ENCODE data around the gene KLF7. TPM values are rescaled to one million over a fixed set of nuclear protein-coding genes. Genes with fewer than 3 reads are reported as not detected.

Gene KLF7
- polyA plus RNA-seq, 1 donor from 2014 or later = 31.5 TPM

- H3K27ac ChIP-seq (ENCODE audit: low read length) = no peak overlapping the region
- peaks cover 5% of the 10 kb centered on the region for H3F3A ChIP-seq (ENCODE audit: insufficient read depth, low read length, poor library complexity, severe bottlenecking)
- peaks cover 8% of the 10 kb centered on the region for H3K36me3 ChIP-seq (ENCODE audit: insufficient read depth, low read length)
- no peaks in the 10 kb centered on the region for H3K9me2 ChIP-seq (ENCODE audit: insufficient read depth, low read length)
- no peak overlapping the region for H3K4me3 ChIP-seq (ENCODE audit: low read length)
- no peaks in the 10 kb centered on the region for H3K27me3 ChIP-seq (ENCODE audit: insufficient read depth, low read depth, low read length)
- no peaks in the 10 kb centered on the region for H3K9me3 ChIP-seq (ENCODE audit: low read length)
- H3K9ac ChIP-seq (ENCODE audit: low read length) = no peak overlapping the region
- H2AFZ ChIP-seq (ENCODE audit: low read depth, low read length) = no peak overlapping the region
- peaks cover 100% of the 10 kb centered on the region for H3K79me2 ChIP-seq (replicated peaks; ENCODE audit: insufficient read depth, low read length)
- H3K4me2 ChIP-seq (ENCODE audit: low read length) = no peak overlapping the region
- no peak for TF ChIP-seq EP300 (conservative IDR thresholded peaks at IDR 0.05; ENCODE audit: poor library complexity, severe bottlenecking)
- TF ChIP-seq POLR2AphosphoS5 (IDR thresholded peaks at IDR 0.05) = no peak
- H4K20me1 ChIP-seq (ENCODE audit: insufficient read depth) = peaks cover 78% of the 10 kb centered on the region
Measured at GRCh38 chr2:207148020-207148419, 17.7 kb downstream of the KLF7 start.

DNA sequence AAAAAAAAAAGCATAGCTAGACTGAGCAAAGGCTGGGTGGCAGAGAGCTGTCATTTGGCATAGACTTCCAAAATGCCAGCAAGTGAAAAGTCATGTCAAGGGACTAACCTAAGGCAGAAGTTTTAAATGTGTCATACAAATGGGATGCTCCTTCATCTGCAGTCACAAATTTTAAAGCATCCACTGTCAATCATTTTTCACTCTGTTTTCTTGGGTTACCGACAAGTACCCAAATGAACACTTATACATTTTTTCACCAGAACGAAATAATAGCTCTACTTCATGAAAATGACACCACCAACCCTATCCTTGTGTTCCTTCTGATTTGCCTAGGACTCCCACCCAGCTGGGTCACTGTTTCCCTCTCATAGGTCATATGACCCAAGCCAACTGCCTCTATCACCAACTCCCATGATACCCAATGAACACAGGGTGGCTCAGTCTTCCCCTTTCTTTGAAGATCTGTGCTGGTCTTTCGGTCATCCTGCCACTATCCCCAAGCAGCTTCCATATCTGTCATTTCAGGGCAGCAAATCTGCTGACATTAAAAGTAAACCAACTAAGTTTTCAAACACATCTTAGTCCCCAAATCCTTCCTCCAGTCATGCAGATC lies 21.5 kb downstream of the KLF7 start:
- H2AFZ ChIP-seq (ENCODE audit: low read depth, low read length) = no peak overlapping the region
- H3K9me2 ChIP-seq (ENCODE audit: insufficient read depth, low read length) = no peaks in the 10 kb centered on the region
- peak overlapping the region; percentile 43 for H3K4me3 ChIP-seq (ENCODE audit: low read length)
- H3K9ac ChIP-seq (ENCODE audit: low read length) = no peak overlapping the region
- H3K27ac ChIP-seq (ENCODE audit: low read length) = peak overlapping the region; percentile 40
- H3K79me2 ChIP-seq (replicated peaks; ENCODE audit: insufficient read depth, low read length) = peaks cover 100% of the 10 kb centered on the region
- no peaks in the 10 kb centered on the region for H3K9me3 ChIP-seq (ENCODE audit: low read length)
- TF ChIP-seq, protein P1, sequence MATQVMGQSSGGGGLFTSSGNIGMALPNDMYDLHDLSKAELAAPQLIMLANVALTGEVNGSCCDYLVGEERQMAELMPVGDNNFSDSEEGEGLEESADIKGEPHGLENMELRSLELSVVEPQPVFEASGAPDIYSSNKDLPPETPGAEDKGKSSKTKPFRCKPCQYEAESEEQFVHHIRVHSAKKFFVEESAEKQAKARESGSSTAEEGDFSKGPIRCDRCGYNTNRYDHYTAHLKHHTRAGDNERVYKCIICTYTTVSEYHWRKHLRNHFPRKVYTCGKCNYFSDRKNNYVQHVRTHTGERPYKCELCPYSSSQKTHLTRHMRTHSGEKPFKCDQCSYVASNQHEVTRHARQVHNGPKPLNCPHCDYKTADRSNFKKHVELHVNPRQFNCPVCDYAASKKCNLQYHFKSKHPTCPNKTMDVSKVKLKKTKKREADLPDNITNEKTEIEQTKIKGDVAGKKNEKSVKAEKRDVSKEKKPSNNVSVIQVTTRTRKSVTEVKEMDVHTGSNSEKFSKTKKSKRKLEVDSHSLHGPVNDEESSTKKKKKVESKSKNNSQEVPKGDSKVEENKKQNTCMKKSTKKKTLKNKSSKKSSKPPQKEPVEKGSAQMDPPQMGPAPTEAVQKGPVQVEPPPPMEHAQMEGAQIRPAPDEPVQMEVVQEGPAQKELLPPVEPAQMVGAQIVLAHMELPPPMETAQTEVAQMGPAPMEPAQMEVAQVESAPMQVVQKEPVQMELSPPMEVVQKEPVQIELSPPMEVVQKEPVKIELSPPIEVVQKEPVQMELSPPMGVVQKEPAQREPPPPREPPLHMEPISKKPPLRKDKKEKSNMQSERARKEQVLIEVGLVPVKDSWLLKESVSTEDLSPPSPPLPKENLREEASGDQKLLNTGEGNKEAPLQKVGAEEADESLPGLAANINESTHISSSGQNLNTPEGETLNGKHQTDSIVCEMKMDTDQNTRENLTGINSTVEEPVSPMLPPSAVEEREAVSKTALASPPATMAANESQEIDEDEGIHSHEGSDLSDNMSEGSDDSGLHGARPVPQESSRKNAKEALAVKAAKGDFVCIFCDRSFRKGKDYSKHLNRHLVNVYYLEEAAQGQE (IDR thresholded peaks at IDR 0.05; ENCODE audit: borderline replicate concordance) = no peak
- TF ChIP-seq POLR2AphosphoS5 (IDR thresholded peaks at IDR 0.05) (peak; percentile 20), EP300 (conservative IDR thresholded peaks at IDR 0.05; ENCODE audit: poor library complexity, severe bottlenecking) (no peak)
- H3K27me3 ChIP-seq (ENCODE audit: insufficient read depth, low read depth, low read length) = no peaks in the 10 kb centered on the region
- H3K36me3 ChIP-seq (ENCODE audit: insufficient read depth, low read length) = peaks cover 8% of the 10 kb centered on the region
- no peak overlapping the region for H3K4me2 ChIP-seq (ENCODE audit: low read length)
- peaks cover 71% of the 10 kb centered on the region for H4K20me1 ChIP-seq (ENCODE audit: insufficient read depth)
- H3F3A ChIP-seq (ENCODE audit: insufficient read depth, low read length, poor library complexity, severe bottlenecking) = peaks cover 5% of the 10 kb centered on the region

DNA sequence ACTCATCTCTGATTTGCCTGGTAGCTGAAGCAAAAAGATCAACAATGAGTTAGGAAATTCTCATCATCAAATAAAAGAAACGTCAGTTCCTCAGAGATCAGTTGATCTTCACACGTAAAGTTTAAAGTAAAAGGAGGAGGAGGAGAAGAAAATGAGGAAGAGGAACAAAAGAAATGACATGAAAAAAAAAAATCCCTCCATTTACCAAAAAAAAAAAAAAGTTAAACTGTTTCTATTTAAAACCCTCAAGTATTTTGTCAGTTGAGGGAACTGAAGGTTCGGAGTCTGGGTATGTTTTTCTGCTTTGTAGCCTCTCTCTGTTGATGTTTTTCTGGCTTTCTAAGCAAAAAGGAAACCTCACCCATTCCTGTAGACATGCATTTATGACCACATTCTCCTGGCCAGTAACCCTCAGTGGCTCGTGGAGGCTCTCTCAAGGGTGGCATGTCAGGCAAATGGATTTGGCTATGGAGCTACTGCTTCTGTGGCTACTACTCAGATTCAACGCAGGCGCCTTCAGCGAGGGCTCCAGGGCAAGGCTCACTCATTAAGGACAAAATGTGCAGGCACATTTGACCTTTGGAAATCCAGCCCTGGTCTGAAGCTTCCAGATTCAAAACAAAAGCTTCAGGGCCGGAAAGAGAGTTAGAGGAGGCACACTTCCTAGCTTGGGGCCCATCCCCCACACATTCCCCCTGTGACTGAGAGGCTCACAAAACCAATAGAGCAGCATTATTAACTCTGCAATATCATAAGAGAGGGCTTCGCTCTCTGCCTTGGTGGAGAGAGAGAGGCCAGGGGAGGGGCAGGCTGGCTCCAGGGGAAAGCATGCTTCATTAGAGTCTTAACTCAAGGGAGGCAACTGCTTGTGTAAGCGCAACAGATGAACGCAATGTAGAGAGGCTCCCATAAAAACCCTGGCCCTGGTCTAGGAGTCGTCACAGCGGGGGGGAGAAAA lies 22.3 kb downstream of the KLF7 start:
- Histone ChIP-seq H3K27ac (ENCODE audit: low read length) (peak overlapping the region; percentile 40), H3K27me3 (ENCODE audit: insufficient read depth, low read depth, low read length) (no peaks in the 10 kb centered on the region), H3K9ac (ENCODE audit: low read length) (no peak overlapping the region), H3K9me2 (ENCODE audit: insufficient read depth, low read length) (no peaks in the 10 kb centered on the region), H3K4me3 (ENCODE audit: low read length) (peak overlapping the region; percentile 43), H4K20me1 (ENCODE audit: insufficient read depth) (peaks cover 67% of the 10 kb centered on the region), H3K9me3 (ENCODE audit: low read length) (no peaks in the 10 kb centered on the region), H3K36me3 (ENCODE audit: insufficient read depth, low read length) (peaks cover 8% of the 10 kb centered on the region), H3K79me2 (replicated peaks; ENCODE audit: insufficient read depth, low read length) (peaks cover 100% of the 10 kb centered on the region), H3K4me2 (ENCODE audit: low read length) (peak overlapping the region; percentile 54), H2AFZ (ENCODE audit: low read depth, low read length) (no peak overlapping the region), H3F3A (ENCODE audit: insufficient read depth, low read length, poor library complexity, severe bottlenecking) (peaks cover 5% of the 10 kb centered on the region)
- no peak for TF ChIP-seq SMC3 (conservative IDR thresholded peaks at IDR 0.05; ENCODE audit: poor library complexity)
- TF ChIP-seq, protein P2, sequence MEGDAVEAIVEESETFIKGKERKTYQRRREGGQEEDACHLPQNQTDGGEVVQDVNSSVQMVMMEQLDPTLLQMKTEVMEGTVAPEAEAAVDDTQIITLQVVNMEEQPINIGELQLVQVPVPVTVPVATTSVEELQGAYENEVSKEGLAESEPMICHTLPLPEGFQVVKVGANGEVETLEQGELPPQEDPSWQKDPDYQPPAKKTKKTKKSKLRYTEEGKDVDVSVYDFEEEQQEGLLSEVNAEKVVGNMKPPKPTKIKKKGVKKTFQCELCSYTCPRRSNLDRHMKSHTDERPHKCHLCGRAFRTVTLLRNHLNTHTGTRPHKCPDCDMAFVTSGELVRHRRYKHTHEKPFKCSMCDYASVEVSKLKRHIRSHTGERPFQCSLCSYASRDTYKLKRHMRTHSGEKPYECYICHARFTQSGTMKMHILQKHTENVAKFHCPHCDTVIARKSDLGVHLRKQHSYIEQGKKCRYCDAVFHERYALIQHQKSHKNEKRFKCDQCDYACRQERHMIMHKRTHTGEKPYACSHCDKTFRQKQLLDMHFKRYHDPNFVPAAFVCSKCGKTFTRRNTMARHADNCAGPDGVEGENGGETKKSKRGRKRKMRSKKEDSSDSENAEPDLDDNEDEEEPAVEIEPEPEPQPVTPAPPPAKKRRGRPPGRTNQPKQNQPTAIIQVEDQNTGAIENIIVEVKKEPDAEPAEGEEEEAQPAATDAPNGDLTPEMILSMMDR (IDR thresholded peaks at IDR 0.05; ENCODE audit: poor library complexity, severe bottlenecking) = no peak
- TF ChIP-seq TAF1 (IDR thresholded peaks at IDR 0.05; ENCODE audit: low read depth) = no peak
- TF ChIP-seq EZH2 (IDR thresholded peaks at IDR 0.05; ENCODE audit: borderline replicate concordance, insufficient read depth, low read length, poor library complexity, severe bottlenecking) = no peak
- TF ChIP-seq EP300 (conservative IDR thresholded peaks at IDR 0.05; ENCODE audit: poor library complexity, severe bottlenecking) = no peak
- no peak for TF ChIP-seq RAD21 (conservative IDR thresholded peaks at IDR 0.05)
- TF ChIP-seq POLR2AphosphoS5 (IDR thresholded peaks at IDR 0.05) = no peak
- TF ChIP-seq, protein P1 (IDR thresholded peaks at IDR 0.05; ENCODE audit: borderline replicate concordance) = no peak
